Neural cell (in vitro differentiated cells): ENCODE measurements around the gene AZIN2. TPM values are rescaled to one million over a fixed set of nuclear protein-coding genes. Genes with fewer than 3 reads are reported as not detected.

Source experiments
- H2AFZ ChIP-seq: fragments of 200-600, 300-800 bp; sonication (generic), shearing (Covaris generic); 2 replicates; pipeline ENCODE4 v1.6.0; 2014; ENCODE audit warnings: low read depth, mild to moderate bottlenecking, antibody characterized with exemption, low read length, moderate library complexity
- H3F3A ChIP-seq: fragments of 200-600 bp; shearing (Covaris generic); 2 replicates; pipeline ENCODE4 v1.6.1; 2016; ENCODE audit warnings: mild to moderate bottlenecking, moderate library complexity, mixed read lengths, antibody characterized with exemption, low read length; ENCODE audit not compliant: insufficient read depth, poor library complexity, severe bottlenecking
- H3K27ac ChIP-seq: fragments of 200-600, 300-800 bp; sonication (generic), shearing (Covaris generic); 2 replicates; pipeline ENCODE4 v1.5.1; 2014; ENCODE audit warnings: mild to moderate bottlenecking, low read length, moderate library complexity
- H3K27me3 ChIP-seq: fragments of 300-800, 200-600 bp; sonication (generic), shearing (Covaris generic); 2 replicates; pipeline ENCODE4 v1.6.0; 2014; ENCODE audit warnings: mild to moderate bottlenecking, low read depth, low read length, moderate library complexity; ENCODE audit not compliant: insufficient read depth
- H3K36me3 ChIP-seq: fragments of 300-800, 200-600 bp; sonication (generic), shearing (Covaris generic); 2 replicates; pipeline ENCODE4 v1.5.1; 2014; ENCODE audit warnings: mild to moderate bottlenecking, antibody characterized with exemption, low read length, moderate library complexity; ENCODE audit not compliant: insufficient read depth
- H3K4me2 ChIP-seq: fragments of 300-800, 200-600 bp; sonication (generic), shearing (Covaris generic); 2 replicates; pipeline ENCODE4 v1.6.0; 2014; ENCODE audit warnings: mild to moderate bottlenecking, low read length
- H3K4me3 ChIP-seq: fragments of 300-800, 200-600 bp; sonication (generic), shearing (Covaris generic); 2 replicates; pipeline ENCODE4 v1.5.1; 2014; ENCODE audit warnings: mild to moderate bottlenecking, low read length, moderate library complexity
- H3K79me2 ChIP-seq: fragments of 200-600 bp; shearing (Covaris generic); replicated peaks from 2 replicates; pipeline ENCODE4 v1.6.0; 2014; ENCODE audit warnings: mild to moderate bottlenecking, low read length, moderate library complexity; ENCODE audit not compliant: insufficient read depth
- H3K9ac ChIP-seq: fragments of 300-800, 200-600 bp; sonication (generic), shearing (Covaris generic); 2 replicates; pipeline ENCODE4 v1.6.1; 2016; ENCODE audit warnings: mild to moderate bottlenecking, low read length, mixed read lengths
- H3K9me2 ChIP-seq: fragments of 200-600 bp; shearing (Covaris generic); 2 replicates; pipeline ENCODE4 v1.6.1; 2016; ENCODE audit warnings: mild to moderate bottlenecking, low read length, mixed read lengths; ENCODE audit not compliant: insufficient read depth
- H3K9me3 ChIP-seq: fragments of 200-600, 300-800 bp; sonication (generic), shearing (Covaris generic); 2 replicates; pipeline ENCODE4 v1.6.1; 2016; ENCODE audit warnings: mild to moderate bottlenecking, mixed run types, low read length, moderate library complexity, mixed read lengths
- H4K20me1 ChIP-seq: fragments of 200-600 bp; shearing (Covaris generic); 2 replicates; pipeline ENCODE4 v1.6.1; 2016; ENCODE audit warnings: mild to moderate bottlenecking, mixed run types; ENCODE audit not compliant: insufficient read depth
- CTCF ChIP-seq: fragments of 450-650 bp; IDR thresholded peaks from 2 replicates; pipeline ENCODE4 v1.5.1; 2014; ENCODE audit warnings: antibody characterized with exemption, mild to moderate bottlenecking, moderate library complexity; ENCODE audit not compliant: poor library complexity, severe bottlenecking
- EP300 ChIP-seq: fragments of 450-650 bp; conservative IDR thresholded peaks from 2 replicates; pipeline ENCODE4 v1.6.1; 2014; ENCODE audit warnings: antibody characterized with exemption, mild to moderate bottlenecking, moderate library complexity; ENCODE audit not compliant: poor library complexity, severe bottlenecking
- MXI1 ChIP-seq: fragments of 450-650 bp; conservative IDR thresholded peaks from 2 replicates; pipeline ENCODE4 v1.6.1; 2014; ENCODE audit warnings: antibody characterized with exemption, mild to moderate bottlenecking; ENCODE audit not compliant: poor library complexity, severe bottlenecking
- POLR2AphosphoS5 ChIP-seq: IDR thresholded peaks from 2 replicates; pipeline ENCODE4 v1.6.1; 2012
- REST ChIP-seq: IDR thresholded peaks from 2 replicates; pipeline ENCODE4 v1.6.1; 2012; ENCODE audit warnings: borderline replicate concordance
- SMC3 ChIP-seq: fragments of 450-650 bp; conservative IDR thresholded peaks from 2 replicates; pipeline ENCODE4 v1.6.1; 2014; ENCODE audit warnings: antibody characterized with exemption, mild to moderate bottlenecking, moderate library complexity; ENCODE audit not compliant: poor library complexity
- TAF1 ChIP-seq: IDR thresholded peaks from 2 replicates; pipeline ENCODE4 v1.6.1; 2012; ENCODE audit warnings: low read depth
- polyA plus RNA-seq: library from polyadenylated mRNA; depleted of rRNA; stranded (reverse); fragments of >200 nt; gene quantifications from 2 replicates; pipeline ENCODE4 v1.2.3, GENCODE V29; 2014

The AZIN2 gene
- polyA plus RNA-seq, 1 donor from 2014 or later, result 22.7 TPM

- Histone ChIP-seq H3F3A (no peaks in the 10 kb centered on the region), H3K4me2 (no peak overlapping the region), H3K4me3 (no peak overlapping the region), H3K9me2 (no peaks in the 10 kb centered on the region), H4K20me1 (no peaks in the 10 kb centered on the region), H3K36me3 (no peaks in the 10 kb centered on the region), H3K9ac (no peak overlapping the region), H3K27me3 (no peaks in the 10 kb centered on the region), H3K9me3 (no peaks in the 10 kb centered on the region), H3K27ac (no peak overlapping the region), H3K79me2 (no peaks in the 10 kb centered on the region), H2AFZ (no peak overlapping the region)
- TF ChIP-seq SMC3 (no peak), POLR2AphosphoS5 (no peak), REST (no peak)
These were observed 60.3 kb downstream of the AZIN2 start for GRCh38 chr1:33141216-33141615.

GRCh38 chr1:33141781-33142180 is 60.8 kb downstream of the AZIN2 start:
- Histone ChIP-seq H3K36me3 (no peaks in the 10 kb centered on the region), H3F3A (no peaks in the 10 kb centered on the region), H2AFZ (no peak overlapping the region), H3K4me2 (no peak overlapping the region), H3K9me2 (no peaks in the 10 kb centered on the region), H3K27me3 (no peaks in the 10 kb centered on the region), H3K4me3 (no peak overlapping the region), H3K9me3 (no peaks in the 10 kb centered on the region), H4K20me1 (no peaks in the 10 kb centered on the region), H3K79me2 (no peaks in the 10 kb centered on the region), H3K9ac (no peak overlapping the region), H3K27ac (no peak overlapping the region)
- TF ChIP-seq POLR2AphosphoS5 (no peak), CTCF (no peak), REST (no peak), TAF1 (no peak), EP300 (no peak), MXI1 (no peak)
